OCI-LY1 (cell line): ENCODE measurements around the gene AKAP8.
"Not testable (repeated sequence)": the region's sequence is repeated elsewhere in the genome, so short reads cannot be mapped to it uniquely, and the experiment has no call there.

Experiments
- H2AFZ ChIP-seq: fragments of 200-600 bp; sonication (generic), shearing (Covaris generic); 2 replicates; pipeline ENCODE4 v1.6.0; 2014; ENCODE audit warnings: antibody characterized with exemption, mild to moderate bottlenecking, low read length
- H3F3A ChIP-seq: fragments of 200-600 bp; sonication (generic), shearing (Covaris generic); 2 replicates; pipeline ENCODE4 v1.6.0; 2014; ENCODE audit warnings: mild to moderate bottlenecking, antibody characterized with exemption, low read length, moderate library complexity; ENCODE audit not compliant: insufficient read depth
- H3K27ac ChIP-seq: fragments of 200-600 bp; sonication (generic); 2 replicates; pipeline ENCODE4 v1.5.1; 2014; ENCODE audit warnings: low read length, mixed run types, mild to moderate bottlenecking, low read depth; ENCODE audit not compliant: poor library complexity, severe bottlenecking
- H3K27me3 ChIP-seq: fragments of 200-600 bp; sonication (generic); 2 replicates; pipeline ENCODE4 v1.6.0; 2014; ENCODE audit warnings: antibody characterized with exemption, mild to moderate bottlenecking, low read length, moderate library complexity; ENCODE audit not compliant: insufficient read depth
- H3K36me3 ChIP-seq: fragments of 200-600 bp; sonication (generic); 2 replicates; pipeline ENCODE4 v1.6.1; 2014; ENCODE audit warnings: mild to moderate bottlenecking, antibody characterized with exemption, low read length, moderate library complexity, mixed read lengths; ENCODE audit not compliant: insufficient read depth
- H3K4me1 ChIP-seq: fragments of 200-600 bp; sonication (generic); 2 replicates; pipeline ENCODE4 v1.5.1; 2014; ENCODE audit warnings: mild to moderate bottlenecking, low read length, moderate library complexity; ENCODE audit not compliant: insufficient read depth, severe bottlenecking
- H3K4me2 ChIP-seq: fragments of 200-600 bp; sonication (generic), shearing (Covaris generic); 2 replicates; pipeline ENCODE4 v1.6.1; 2014; ENCODE audit warnings: low read length
- H3K4me3 ChIP-seq: fragments of 200-600 bp; sonication (generic); 2 replicates; pipeline ENCODE4 v1.5.1; 2014; ENCODE audit warnings: low read length, low read depth, mild to moderate bottlenecking, mixed read lengths; ENCODE audit not compliant: poor library complexity, severe bottlenecking
- H3K79me2 ChIP-seq: fragments of 200-600 bp; shearing (Covaris generic); 2 replicates; pipeline ENCODE4 v1.6.1; 2016; ENCODE audit warnings: mixed run types, low read length, mixed read lengths; ENCODE audit not compliant: insufficient read depth
- H3K9ac ChIP-seq: fragments of 200-600 bp; sonication (generic), shearing (Covaris generic); 2 replicates; pipeline ENCODE4 v1.6.1; 2014; ENCODE audit warnings: mild to moderate bottlenecking, low read length, mixed read lengths
- H3K9me2 ChIP-seq: fragments of 200-600 bp; sonication (generic), shearing (Covaris generic); 2 replicates; pipeline ENCODE4 v1.6.1; 2014; ENCODE audit warnings: low read depth, mild to moderate bottlenecking, low read length, mixed read lengths
- H3K9me3 ChIP-seq: fragments of 200-600 bp; shearing (Covaris generic); 2 replicates; pipeline ENCODE4 v1.6.1; 2014; ENCODE audit warnings: low read length, mixed read lengths
- H4K20me1 ChIP-seq: fragments of 200-600 bp; sonication (generic), shearing (Covaris generic); 2 replicates; pipeline ENCODE4 v1.6.0; 2016; ENCODE audit warnings: mild to moderate bottlenecking, low read length; ENCODE audit not compliant: insufficient read depth
- EZH2 ChIP-seq: fragments of 200-600 bp; sonication (generic), shearing (Covaris generic); IDR thresholded peaks from 2 replicates; pipeline ENCODE4 v1.8.0; 2017; ENCODE audit warnings: borderline replicate concordance, mixed run types, mild to moderate bottlenecking, antibody characterized with exemption, low read length, moderate library complexity, mixed read lengths
- TF ChIP-seq, protein P1 (sequence below): fragments of 200-600 bp; sonication (generic), shearing (Covaris generic); IDR thresholded peaks from 2 replicates; pipeline ENCODE4 v1.5.1; 2017; ENCODE audit warnings: mild to moderate bottlenecking, antibody characterized with exemption, low read length, moderate library complexity, mixed read lengths

Gene AKAP8

DNA sequence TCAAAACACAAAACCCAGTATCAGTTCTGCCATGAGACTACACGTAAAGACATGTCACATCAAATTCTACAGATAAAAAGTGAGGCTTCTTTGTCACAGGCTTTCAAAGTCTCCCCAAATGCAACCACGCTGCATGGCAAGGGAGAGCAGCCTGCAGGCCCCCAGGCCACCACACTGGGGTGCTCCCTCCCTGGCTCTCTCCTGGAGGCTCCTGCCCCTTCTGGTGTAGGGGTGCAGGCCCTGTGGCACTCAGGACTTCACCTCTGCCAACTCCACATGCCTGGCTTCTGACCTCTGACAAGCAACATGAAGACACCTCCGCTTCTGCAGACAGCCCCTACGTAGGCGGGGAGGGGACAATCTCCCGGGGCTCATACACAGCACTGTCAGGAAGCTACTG, 14.3 kb downstream of the AKAP8 start:
- Histone ChIP-seq H3K4me3 (no peak overlapping the region), H3K4me2 (no peak overlapping the region), H3K27ac (no peak overlapping the region), H3K9ac (no peak overlapping the region), H3K79me2 (no peaks in the 10 kb centered on the region), H4K20me1 (no peaks in the 10 kb centered on the region), H2AFZ (no peak overlapping the region), H3K27me3 (no peaks in the 10 kb centered on the region), H3K36me3 (peaks cover 74% of the 10 kb centered on the region), H3K9me2 (no peaks in the 10 kb centered on the region), H3K4me1 (no peaks in the 10 kb centered on the region), H3F3A (no peaks in the 10 kb centered on the region), H3K9me3 (no peaks in the 10 kb centered on the region)
- TF ChIP-seq, protein P1, sequence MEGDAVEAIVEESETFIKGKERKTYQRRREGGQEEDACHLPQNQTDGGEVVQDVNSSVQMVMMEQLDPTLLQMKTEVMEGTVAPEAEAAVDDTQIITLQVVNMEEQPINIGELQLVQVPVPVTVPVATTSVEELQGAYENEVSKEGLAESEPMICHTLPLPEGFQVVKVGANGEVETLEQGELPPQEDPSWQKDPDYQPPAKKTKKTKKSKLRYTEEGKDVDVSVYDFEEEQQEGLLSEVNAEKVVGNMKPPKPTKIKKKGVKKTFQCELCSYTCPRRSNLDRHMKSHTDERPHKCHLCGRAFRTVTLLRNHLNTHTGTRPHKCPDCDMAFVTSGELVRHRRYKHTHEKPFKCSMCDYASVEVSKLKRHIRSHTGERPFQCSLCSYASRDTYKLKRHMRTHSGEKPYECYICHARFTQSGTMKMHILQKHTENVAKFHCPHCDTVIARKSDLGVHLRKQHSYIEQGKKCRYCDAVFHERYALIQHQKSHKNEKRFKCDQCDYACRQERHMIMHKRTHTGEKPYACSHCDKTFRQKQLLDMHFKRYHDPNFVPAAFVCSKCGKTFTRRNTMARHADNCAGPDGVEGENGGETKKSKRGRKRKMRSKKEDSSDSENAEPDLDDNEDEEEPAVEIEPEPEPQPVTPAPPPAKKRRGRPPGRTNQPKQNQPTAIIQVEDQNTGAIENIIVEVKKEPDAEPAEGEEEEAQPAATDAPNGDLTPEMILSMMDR: no peak
- TF ChIP-seq EZH2: no peak

DNA sequence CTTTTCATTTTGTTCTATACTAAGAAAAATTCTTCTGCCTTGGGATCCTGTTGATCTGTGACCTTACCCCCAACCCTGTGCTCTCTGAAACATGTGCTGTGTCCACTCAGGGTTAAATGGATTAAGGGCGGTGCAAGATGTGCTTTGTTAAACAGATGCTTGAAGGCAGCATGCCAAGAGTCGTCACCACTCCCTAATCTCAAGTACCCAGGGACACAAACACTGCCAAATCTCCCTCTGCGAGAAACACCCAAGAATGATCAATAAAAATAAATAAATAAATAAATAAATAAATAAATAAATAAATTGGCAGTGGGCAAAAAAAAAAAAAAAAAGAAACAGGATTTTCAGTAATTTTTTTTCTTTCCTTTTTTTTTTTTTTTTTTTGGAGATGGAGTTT, 15.8 kb downstream of the AKAP8 start:
- H2AFZ ChIP-seq, H3K4me3 ChIP-seq, H3F3A ChIP-seq, H3K27me3 ChIP-seq, H3K4me2 ChIP-seq, H4K20me1 ChIP-seq, H3K9ac ChIP-seq, H3K9me3 ChIP-seq, H3K9me2 ChIP-seq, H3K79me2 ChIP-seq, H3K4me1 ChIP-seq, H3K27ac ChIP-seq: not testable (repeated sequence)
- H3K36me3 ChIP-seq: peaks cover 73% of the 10 kb centered on the region

- not testable (repeated sequence) for H4K20me1 ChIP-seq, H3K27ac ChIP-seq, H3K9me3 ChIP-seq, H3K4me3 ChIP-seq, H3K27me3 ChIP-seq, H3F3A ChIP-seq, H2AFZ ChIP-seq, H3K9me2 ChIP-seq, H3K4me1 ChIP-seq, H3K9ac ChIP-seq, H3K4me2 ChIP-seq, H3K79me2 ChIP-seq
- H3K36me3 ChIP-seq: peaks cover 73% of the 10 kb centered on the region
Measured at GRCh38 chr19:15363048-15363447, 16.5 kb downstream of the AKAP8 start.

DNA sequence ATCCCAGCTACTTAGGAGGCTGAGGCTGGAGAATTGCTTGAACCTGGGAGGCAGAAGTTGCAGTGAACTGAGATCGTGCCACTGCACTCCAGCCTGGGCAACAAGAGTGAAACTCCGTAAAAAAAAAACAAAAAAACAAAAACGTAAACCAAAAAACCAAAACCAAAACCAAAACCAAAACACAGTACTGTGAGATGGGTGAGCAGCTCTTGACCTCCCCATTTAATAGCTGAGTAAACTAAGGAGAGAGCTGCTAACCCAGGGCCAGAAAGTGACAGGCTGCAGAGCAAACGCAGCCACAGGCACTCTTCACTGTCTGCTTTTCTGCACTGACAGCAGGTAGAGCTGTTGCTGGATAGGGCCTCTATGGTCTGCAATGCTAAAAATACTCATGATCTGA, 19.6 kb downstream of the AKAP8 start:
- H3K9ac ChIP-seq, H3K9me2 ChIP-seq, H3K4me2 ChIP-seq, H3K27me3 ChIP-seq, H3K79me2 ChIP-seq, H3K27ac ChIP-seq, H3K4me3 ChIP-seq, H3K9me3 ChIP-seq, H3F3A ChIP-seq, H2AFZ ChIP-seq, H4K20me1 ChIP-seq, H3K4me1 ChIP-seq: not testable (repeated sequence)
- H3K36me3 ChIP-seq: peaks cover 71% of the 10 kb centered on the region

DNA sequence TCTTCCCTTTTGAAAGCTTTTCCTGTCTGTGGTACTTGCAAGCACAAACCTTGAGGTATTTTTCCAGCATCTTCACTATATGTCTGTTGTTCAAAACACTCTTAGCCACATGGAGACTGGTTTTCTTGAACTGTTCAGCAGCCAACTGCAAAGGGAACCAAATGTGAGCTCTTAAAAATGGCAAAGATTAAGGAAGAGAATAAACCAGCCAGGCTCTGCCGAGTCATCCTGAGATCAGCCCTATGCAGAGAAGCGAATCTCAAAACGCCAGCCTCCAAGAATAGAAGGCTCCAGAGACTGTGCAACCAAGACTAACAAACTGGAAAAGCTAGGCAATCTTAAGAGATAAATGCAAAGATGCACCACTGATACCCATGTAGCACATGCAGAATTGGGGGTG, 20.7 kb downstream of the AKAP8 start:
- no peak overlapping the region for H2AFZ ChIP-seq
- H3F3A ChIP-seq: no peaks in the 10 kb centered on the region
- TF ChIP-seq, protein P1: no peak
- TF ChIP-seq EZH2: no peak
- no peak overlapping the region for H3K4me3 ChIP-seq
- no peaks in the 10 kb centered on the region for H3K79me2 ChIP-seq
- no peak overlapping the region for H3K9ac ChIP-seq
- H3K36me3 ChIP-seq: peaks cover 75% of the 10 kb centered on the region
- no peak overlapping the region for H3K27ac ChIP-seq
- H4K20me1 ChIP-seq: no peaks in the 10 kb centered on the region
- H3K4me2 ChIP-seq: no peak overlapping the region
- H3K4me1 ChIP-seq: no peaks in the 10 kb centered on the region
- no peaks in the 10 kb centered on the region for H3K9me3 ChIP-seq
- no peaks in the 10 kb centered on the region for H3K9me2 ChIP-seq
- no peaks in the 10 kb centered on the region for H3K27me3 ChIP-seq
